Measurements from ENCODE around the gene ANKRD33B. TPM values are rescaled to one million over a fixed set of nuclear protein-coding genes. Genes with fewer than 3 reads are reported as not detected.
A peak's percentile ranks its signal among the peaks of the same experiment; 100 is the strongest.

Gene ANKRD33B
- polyA plus RNA-seq, 3 donors, result 0.05 TPM; not detected in 2

GRCh38 chr5:10635257-10635866, 71.5 kb downstream of the ANKRD33B start:
- Histone ChIP-seq H3K79me2 (ENCODE audit: insufficient read depth, low read length) (peaks cover under 1% of the 10 kb centered on the region), H3K9ac (ENCODE audit: insufficient read depth, low read length, poor library complexity, severe bottlenecking) (no peak overlapping the region), H3K4me2 (replicated peaks; ENCODE audit: extremely low read depth, low read length, poor library complexity, severe bottlenecking) (peak overlapping the region; percentile 51), H3K36me3 (replicated peaks in 1 of 2; ENCODE audit: control insufficient read depth in 1 of 2, insufficient read depth in 2 of 2, low read length in 2 of 2) (no peaks in the 10 kb centered on the region), H3K9me3 (replicated peaks in 1 of 2; ENCODE audit: control insufficient read depth in 1 of 2, insufficient read depth in 1 of 2, low read length in 2 of 2) (peaks cover 4 to 5% of the 10 kb centered on the region in 2 donors), H3K4me3 (replicated peaks in 1 of 3; ENCODE audit: low read depth in 2 of 3, low read length in 3 of 3) (peak overlapping the region in 1 of 3 experiments; percentile 38), H2AFZ (ENCODE audit: insufficient read depth, low read depth, low read length, poor library complexity, severe bottlenecking) (no peak overlapping the region), H4K20me1 (ENCODE audit: insufficient read depth, low read length) (no peaks in the 10 kb centered on the region), H3K27ac (ENCODE audit: low read depth in 1 of 2, low read length in 2 of 2) (peak overlapping the region; percentile 38 to 98), H3K27me3 (ENCODE audit: control insufficient read depth in 2 of 2, insufficient read depth in 2 of 2, low read length in 2 of 2) (no peaks in the 10 kb centered on the region), H3K4me1 (ENCODE audit: control insufficient read depth in 1 of 2, insufficient read depth in 2 of 2, low read length in 2 of 2) (peaks cover 54 to 58% of the 10 kb centered on the region in 2 donors)
- Mint-ChIP-seq H3K27me3 (ENCODE audit: low read depth in 3 of 3) (peaks cover 2 to 12% (median 2%) of the 10 kb centered on the region in 3 donors), H3K36me3 (peaks cover 3 to 5% of the 10 kb centered on the region in 2 donors), H3K27ac (peak overlapping the region; percentile 81 to 99 (median 87)), H3K4me3 (peak overlapping the region; percentile 7 to 57), H3K9me3 (peaks cover 0 to 13% (median 10%) of the 10 kb centered on the region in 7 donors), H3K4me1 (peaks cover 57% of the 10 kb centered on the region)
- TF ChIP-seq CTCF (IDR thresholded peaks at IDR 0.05), result no peak
- peak; percentile 93 to 97 (median 97) for DNase-seq
- 0% methylated on average over 5 of the region's 10 CpGs for WGBS (ENCODE audit: insufficient coverage)
- intact Hi-C loops (cut with micrococcal nuclease), result loop anchor here (10.0 kb wide), 3 partner anchors 129 to 371 kb away; partner anchors contain the start of genes DAP (in 1 of the 2) and MARCHF6 (in 1 of the 2)

GRCh38 chr5:10635867-10636350, 72.0 kb downstream of the ANKRD33B start:
- Histone ChIP-seq H4K20me1 (ENCODE audit: insufficient read depth, low read length) (no peaks in the 10 kb centered on the region), H3K27me3 (ENCODE audit: control insufficient read depth in 2 of 2, insufficient read depth in 2 of 2, low read length in 2 of 2) (no peaks in the 10 kb centered on the region), H3K4me1 (ENCODE audit: control insufficient read depth in 1 of 2, insufficient read depth in 2 of 2, low read length in 2 of 2) (peaks cover 50 to 52% of the 10 kb centered on the region in 2 donors), H2AFZ (ENCODE audit: insufficient read depth, low read depth, low read length, poor library complexity, severe bottlenecking) (no peak overlapping the region), H3K4me2 (replicated peaks; ENCODE audit: extremely low read depth, low read length, poor library complexity, severe bottlenecking) (peak overlapping the region; percentile 51), H3K27ac (ENCODE audit: low read depth in 1 of 2, low read length in 2 of 2) (peak overlapping the region; percentile 38 to 98), H3K36me3 (replicated peaks in 1 of 2; ENCODE audit: control insufficient read depth in 1 of 2, insufficient read depth in 2 of 2, low read length in 2 of 2) (no peaks in the 10 kb centered on the region), H3K9ac (ENCODE audit: insufficient read depth, low read length, poor library complexity, severe bottlenecking) (no peak overlapping the region), H3K4me3 (replicated peaks in 1 of 3; ENCODE audit: low read depth in 2 of 3, low read length in 3 of 3) (peak overlapping the region in 1 of 3 experiments; percentile 38), H3K79me2 (ENCODE audit: insufficient read depth, low read length) (no peaks in the 10 kb centered on the region), H3K9me3 (replicated peaks in 1 of 2; ENCODE audit: control insufficient read depth in 1 of 2, insufficient read depth in 1 of 2, low read length in 2 of 2) (peaks cover 4 to 5% of the 10 kb centered on the region in 2 donors)
- peak overlapping the region; percentile 81 to 99 (median 87) for H3K27ac Mint-ChIP-seq
- H3K4me3 Mint-ChIP-seq, result no peak overlapping the region
- intact Hi-C loops (cut with micrococcal nuclease), result loop anchor here (10.0 kb wide), 3 partner anchors 129 to 371 kb away; partner anchors contain the start of genes DAP (in 1 of the 2) and MARCHF6 (in 1 of the 2)
- no peak for DNase-seq
- TF ChIP-seq CTCF (IDR thresholded peaks at IDR 0.05), result no peak
- H3K9me3 Mint-ChIP-seq, result peaks cover 0 to 13% (median 10%) of the 10 kb centered on the region in 7 donors
- WGBS (ENCODE audit: insufficient coverage), result 87% methylated on average over 8 of the region's 11 CpGs
- H3K36me3 Mint-ChIP-seq, result peaks cover 3 to 5% of the 10 kb centered on the region in 2 donors
- H3K4me1 Mint-ChIP-seq, result peaks cover 51% of the 10 kb centered on the region
- H3K27me3 Mint-ChIP-seq (ENCODE audit: low read depth in 3 of 3), result peaks cover 2 to 11% (median 2%) of the 10 kb centered on the region in 3 donors

Data from CD14-positive monocyte (primary cell).